Activated CD4-positive, alpha-beta T cell treated with anti-CD3 and anti-CD28 coated beads for 48 hours (primary cell): ENCODE data around the gene INAVA.

ENCODE experiments used
- DNase-seq: peaks from one replicate; pipeline ENCODE4 v3.0.0-alpha.2; 2020

Gene INAVA

GRCh38 chr1:200894712-200895442 lies at the start of gene INAVA:
INAVA (plus strand) TSS chr1:200894900; CDS start chr1:200898401, 3,501 bp downstream.
- DNase-seq: no peak

- DNase-seq: no peak
Observed at GRCh38 chr1:200845360-200845759, 49.3 kb upstream of the INAVA start.

DNA sequence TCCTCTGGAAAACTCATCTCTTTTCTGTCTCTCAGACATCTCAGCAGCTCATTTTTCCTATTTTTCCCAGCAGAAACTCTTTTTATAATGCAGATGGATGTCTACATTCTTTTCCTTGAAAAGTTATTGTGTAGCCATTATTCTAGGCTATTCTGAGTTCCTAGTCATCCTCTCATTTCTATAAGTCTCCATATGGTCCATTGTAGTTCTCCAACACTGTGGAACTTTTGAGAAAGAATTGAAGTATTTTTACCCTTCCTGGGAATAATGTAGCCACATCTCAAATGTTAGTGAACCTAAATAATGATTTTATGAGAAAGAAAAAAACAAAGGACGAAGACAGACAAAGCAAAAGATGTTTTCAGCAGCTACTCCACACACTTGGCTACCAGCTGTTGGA lies 48.3 kb upstream of the INAVA start:
- DNase-seq: no peak

- DNase-seq: no peak
Observed at GRCh38 chr1:200849430-200849829, 45.3 kb upstream of the INAVA start.

GRCh38 chr1:200850554-200850953 lies 44.1 kb upstream of the INAVA start:
- DNase-seq: no peak

DNA sequence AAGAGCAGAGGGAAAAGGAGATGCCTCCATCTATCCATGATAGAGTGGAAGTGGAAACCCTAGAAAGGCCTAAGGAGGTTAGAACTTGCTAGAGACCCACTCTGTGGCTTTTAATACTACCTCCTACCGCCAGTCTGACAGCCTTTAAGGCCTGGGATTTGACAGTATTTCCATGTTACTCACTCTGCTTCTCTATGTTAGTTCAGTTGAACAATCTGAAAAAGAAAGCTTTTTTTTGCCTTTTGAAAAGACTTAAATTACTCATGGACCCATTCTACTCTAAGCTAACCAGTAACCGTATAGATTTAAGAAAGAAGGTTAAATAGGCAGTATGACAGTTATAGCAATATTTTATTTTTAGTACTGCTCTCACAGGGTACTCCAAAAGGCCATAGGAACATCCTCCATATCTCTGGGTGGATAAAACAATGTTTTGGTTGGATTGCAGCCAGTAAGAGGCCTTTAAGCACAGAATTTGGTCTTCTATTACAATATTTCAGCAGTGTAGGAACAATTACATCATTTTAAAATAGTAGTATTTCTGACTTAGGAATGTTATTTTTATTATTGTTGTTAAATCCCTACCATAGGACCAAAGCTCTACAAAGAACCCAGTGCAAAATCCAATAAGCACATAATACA lies 37.9 kb upstream of the INAVA start:
- DNase-seq: no peak

- DNase-seq: no peak
Observed at GRCh38 chr1:200857804-200858203, 36.9 kb upstream of the INAVA start.

GRCh38 chr1:200861937-200862647 lies 32.6 kb upstream of the INAVA start:
- DNase-seq: no peak

DNA sequence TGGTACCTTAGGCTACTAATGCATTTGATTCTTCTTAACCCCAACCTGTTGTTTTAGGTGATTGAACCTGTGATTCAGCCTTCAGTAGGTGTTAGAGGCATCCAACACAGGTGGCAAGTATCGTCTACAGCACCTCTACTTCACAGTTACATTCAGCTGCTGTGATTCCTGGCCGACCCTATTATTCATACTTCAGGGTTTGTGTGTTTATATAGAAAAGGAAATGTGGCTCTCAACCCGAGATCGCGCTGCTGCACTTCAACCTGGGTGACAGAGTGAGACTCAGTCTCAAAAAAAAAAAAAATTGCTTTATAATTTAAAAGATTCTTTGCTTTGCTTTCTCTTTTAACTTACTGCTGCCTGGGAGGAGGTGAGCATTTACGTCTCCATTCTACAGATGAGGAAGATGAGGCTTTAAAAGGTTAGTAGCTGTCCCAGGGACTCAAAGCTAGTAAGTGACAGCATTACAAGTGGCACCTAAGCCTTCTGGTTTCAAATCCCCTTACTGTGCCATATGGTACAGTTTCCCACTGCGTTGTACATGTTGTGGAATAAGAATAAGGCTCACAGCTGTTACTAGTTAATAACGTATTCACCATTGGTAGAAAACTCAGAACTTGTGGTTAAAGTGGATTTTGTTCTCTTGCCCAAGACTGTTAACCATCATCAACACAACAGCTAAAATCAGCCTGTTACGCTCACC lies 31.8 kb upstream of the INAVA start:
- DNase-seq: no peak

GRCh38 chr1:200866116-200866515 lies 28.6 kb upstream of the INAVA start:
- no peak for DNase-seq

DNA sequence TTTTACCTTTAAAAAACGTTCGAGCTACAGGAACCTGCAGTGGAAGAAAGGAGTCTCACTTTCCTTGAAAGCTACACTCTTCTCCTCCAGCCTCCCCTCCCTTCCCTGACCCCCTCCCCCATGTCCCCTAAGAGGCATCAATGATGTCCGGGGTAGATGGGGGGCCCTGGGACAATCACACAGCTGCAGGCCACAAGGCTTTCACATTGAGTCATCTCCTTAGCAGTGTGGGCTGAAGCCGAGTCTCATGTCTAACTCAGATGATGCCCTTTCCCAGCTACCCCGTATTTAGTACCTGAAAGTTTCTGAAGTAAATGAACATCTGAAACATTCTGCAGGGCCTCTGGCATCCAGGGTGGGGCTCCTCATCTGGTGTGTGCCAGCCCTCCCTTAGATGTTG lies 28.2 kb upstream of the INAVA start:
- peak; percentile 72 for DNase-seq

DNA sequence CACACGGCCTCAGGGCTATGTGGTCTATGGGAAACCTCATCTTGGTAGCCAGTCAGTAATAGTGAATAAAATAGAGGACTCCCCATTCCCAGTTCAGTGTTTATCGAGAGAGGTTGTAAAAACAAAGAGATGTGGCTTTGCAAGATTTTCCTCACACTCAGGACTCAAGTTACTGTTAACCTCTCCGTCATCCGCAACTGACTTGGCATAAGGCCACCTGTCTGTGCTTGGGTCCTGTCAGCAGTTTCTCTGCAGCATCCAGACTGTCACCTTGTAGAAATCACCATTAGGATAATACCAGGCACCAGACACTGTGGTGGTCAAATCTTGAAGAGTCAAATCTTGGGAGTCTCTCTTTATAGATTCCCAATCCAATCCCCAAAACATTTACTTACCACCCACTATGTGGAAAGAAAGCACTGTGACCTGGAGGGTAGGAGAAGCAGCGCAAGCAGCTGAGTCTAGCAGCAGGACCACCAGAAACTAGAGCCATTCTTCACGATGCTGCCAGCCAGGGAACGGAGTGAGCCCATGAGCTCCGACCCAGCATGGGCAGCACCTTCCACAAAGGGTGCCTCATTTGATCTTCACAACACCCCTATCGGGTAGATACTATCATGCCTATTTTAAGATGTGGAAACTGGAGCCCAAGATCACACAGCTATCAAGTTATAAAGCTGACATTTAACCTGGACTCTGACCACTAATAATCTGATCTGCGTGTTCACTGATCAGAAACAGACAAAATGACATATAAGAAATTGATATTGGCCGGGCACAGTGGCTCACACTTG lies 27.5 kb upstream of the INAVA start:
- no peak for DNase-seq

GRCh38 chr1:200869376-200869752 lies 25.3 kb upstream of the INAVA start:
- DNase-seq: no peak

DNA sequence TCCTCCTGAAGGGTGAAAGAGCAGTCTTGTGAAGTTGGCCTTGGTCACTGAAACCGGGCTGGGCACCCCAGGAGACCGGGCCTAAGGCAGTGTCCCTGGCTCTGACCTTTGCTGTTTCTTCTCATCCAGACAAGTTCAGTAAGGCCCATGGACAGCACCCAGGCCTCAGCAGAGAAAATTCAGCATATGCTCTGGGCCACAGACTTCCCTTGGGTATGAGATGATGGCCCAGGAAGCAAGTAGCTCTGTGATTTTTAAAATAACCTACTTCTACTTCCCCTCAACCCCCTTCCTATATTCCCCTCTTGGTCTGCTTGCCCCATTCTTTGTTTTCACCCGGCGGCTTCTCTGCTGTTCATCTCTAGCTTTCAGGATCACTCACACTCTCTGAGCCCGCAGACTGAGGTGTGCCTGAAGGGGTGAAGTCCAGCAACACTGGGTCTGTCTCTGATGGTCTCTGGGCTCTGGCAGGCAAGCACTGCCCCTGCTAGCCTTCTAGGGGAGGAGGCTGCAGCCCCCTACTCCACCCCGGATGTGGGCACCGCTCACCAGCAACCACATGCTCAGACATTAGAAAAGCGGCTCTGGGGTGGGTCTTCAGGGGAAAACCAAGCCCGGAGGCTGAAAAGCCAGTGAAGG lies 24.8 kb upstream of the INAVA start:
- peak; percentile 47 for DNase-seq

GRCh38 chr1:200872446-200873115 lies 22.1 kb upstream of the INAVA start, which contains the start of gene GPR25:
GPR25 (plus strand) TSS chr1:200872981; CDS start chr1:200873038, 57 bp downstream.
- DNase-seq: no peak

DNA sequence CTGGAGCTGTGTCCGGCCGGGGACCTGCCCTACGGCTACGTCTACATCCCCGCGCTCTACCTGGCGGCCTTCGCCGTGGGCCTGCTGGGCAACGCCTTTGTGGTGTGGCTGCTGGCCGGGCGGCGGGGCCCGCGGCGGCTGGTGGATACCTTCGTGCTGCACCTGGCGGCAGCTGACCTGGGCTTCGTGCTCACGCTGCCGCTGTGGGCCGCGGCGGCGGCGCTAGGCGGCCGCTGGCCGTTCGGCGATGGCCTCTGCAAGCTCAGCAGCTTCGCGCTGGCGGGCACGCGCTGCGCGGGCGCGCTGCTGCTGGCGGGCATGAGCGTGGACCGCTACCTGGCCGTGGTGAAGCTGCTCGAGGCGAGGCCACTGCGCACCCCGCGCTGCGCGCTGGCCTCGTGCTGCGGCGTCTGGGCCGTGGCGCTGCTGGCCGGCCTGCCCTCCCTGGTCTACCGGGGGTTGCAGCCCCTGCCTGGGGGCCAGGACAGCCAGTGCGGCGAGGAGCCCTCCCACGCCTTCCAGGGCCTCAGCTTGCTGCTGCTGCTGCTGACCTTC lies 21.5 kb upstream of the INAVA start:
- DNase-seq: no peak

DNA sequence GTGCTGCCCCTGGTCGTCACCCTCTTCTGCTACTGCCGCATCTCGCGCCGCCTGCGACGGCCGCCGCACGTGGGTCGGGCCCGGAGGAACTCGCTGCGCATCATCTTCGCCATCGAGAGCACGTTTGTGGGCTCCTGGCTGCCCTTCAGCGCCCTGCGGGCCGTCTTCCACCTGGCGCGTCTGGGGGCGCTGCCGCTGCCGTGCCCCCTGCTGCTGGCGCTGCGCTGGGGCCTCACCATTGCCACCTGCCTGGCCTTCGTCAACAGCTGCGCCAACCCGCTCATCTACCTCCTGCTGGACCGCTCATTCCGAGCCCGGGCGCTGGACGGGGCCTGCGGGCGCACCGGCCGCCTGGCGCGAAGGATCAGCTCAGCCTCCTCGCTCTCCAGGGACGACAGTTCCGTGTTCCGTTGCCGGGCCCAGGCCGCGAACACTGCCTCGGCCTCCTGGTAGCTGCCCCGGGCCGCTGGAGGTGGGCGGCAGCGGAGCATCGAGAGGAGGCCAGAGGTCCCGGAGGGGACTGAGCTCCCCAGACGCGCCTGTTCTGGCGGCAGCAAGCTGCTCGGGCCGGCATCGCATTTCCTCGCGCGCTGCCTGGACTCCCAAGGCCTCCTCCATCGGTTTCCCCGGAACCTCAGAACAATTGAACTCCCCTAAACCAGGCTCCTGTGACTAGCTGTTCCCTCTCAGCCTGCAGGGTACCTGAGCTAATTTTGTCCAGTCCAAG lies 20.9 kb upstream of the INAVA start:
- DNase-seq: no peak

DNA sequence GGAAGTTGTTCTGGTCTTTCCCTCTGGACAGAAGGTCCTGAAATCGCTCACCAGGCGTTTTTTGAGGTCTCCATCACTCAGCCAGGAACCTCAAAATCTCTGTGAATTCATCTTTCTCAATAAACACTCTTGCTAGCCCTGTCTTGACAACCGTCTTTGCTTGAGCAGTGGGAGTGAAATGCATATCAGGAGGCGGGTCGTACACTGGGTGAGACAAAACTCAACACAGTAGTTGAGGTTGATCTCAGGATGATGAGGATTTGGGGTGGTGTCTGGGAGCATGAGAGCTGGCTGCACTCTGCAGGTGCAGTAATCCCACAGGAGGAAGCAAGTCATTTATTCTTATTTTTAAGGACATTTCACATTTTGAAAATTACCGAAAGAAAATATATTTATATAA lies 20.0 kb upstream of the INAVA start:
- DNase-seq: no peak

DNA sequence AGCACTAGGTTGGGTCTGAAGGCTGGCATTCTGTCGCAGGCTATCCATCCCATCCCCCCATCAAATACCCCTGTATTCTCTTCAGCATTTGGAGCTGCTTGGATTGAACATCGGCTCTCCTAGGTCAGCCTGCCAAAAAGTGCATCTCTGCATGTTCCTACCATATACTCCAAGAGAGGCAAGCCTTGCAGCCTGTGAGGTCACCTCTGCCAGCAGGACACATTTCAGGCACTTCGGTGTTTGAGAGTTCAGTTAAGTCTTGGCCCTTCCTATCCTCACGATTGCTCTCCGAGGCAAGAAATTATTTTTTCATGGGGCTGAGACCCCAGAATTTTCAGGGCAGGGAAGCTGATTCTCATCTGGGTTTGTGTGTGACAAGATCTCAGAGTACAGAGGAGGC lies 19.3 kb upstream of the INAVA start:
- no peak for DNase-seq

DNA sequence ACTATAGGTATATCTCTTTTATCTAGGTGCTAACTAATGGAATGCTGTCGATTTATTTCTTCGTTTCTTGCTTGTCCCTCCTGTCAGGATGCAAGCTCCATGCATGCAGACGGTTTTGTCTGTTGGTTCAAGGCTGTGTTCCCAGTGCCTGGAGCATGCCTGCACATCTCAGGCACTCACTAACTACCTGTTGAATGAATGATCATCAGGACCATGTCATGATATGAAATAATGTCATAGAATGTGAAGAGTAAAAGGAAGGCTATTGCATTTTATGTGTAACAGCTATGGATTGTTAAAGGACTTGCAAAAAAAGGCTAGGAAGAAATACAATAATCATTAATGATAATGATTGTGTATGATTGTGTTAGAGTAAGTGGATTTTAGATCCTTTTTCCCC lies 17.7 kb upstream of the INAVA start:
- no peak for DNase-seq
